ENCODE measurements around the gene ALK. TPM values are rescaled to one million over a fixed set of nuclear protein-coding genes. Genes with fewer than 3 reads are reported as not detected.
A peak's percentile ranks its signal among the peaks of the same experiment; 100 is the strongest.

Gene ALK
- total and polyA plus RNA-seq, 7 experiments from 2014 or later: 0.13 TPM; not detected in 6

GRCh38 chr2:29923110-29923721, 1.8 kb upstream of the ALK start:
- Mint-ChIP-seq H3K27ac (no peak overlapping the region), H3K4me1 (peaks cover 0 to 28% (median 19%) of the 10 kb centered on the region in 7 donors), H3K4me3 (peak overlapping the region in 1 of 10 donors; percentile 42), H3K27me3 (peaks cover 46 to 59% (median 49%) of the 10 kb centered on the region in 5 donors), H3K36me3 (peaks cover 0 to 9% (median 0%) of the 10 kb centered on the region in 5 donors), H3K9me3 (peaks cover 0 to 16% (median 5%) of the 10 kb centered on the region in 11 donors)
- peaks cover 0 to 11% of the 10 kb centered on the region in 2 donors for H3K4me1 ChIP-seq (ENCODE audit: control insufficient read depth in 2 of 2, insufficient read depth in 2 of 2, low read length in 2 of 2)
- no peak overlapping the region for H3K4me3 ChIP-seq (ENCODE audit: low read length)
- ChIA-PET POLR2A (no interaction called here), CTCF (interaction anchor here (0.6 to 1.0 kb wide), 3 partner anchors 9 to 18 kb away, joined by 3 read pairs; no protein-coding TSS in a partner anchor)
- no peak overlapping the region for H3K27ac ChIP-seq (ENCODE audit: low read depth, low read length)
- no peaks in the 10 kb centered on the region for H3K9me3 ChIP-seq (ENCODE audit: control insufficient read depth in 2 of 3, low read length in 3 of 3)
- ATAC-seq: no peak
- intact Hi-C loops (cut with micrococcal nuclease): loop anchor here (1.0 to 5.0 kb wide), 4 partner anchors 103 to 966 kb away; no protein-coding TSS in a partner anchor
- no peaks in the 10 kb centered on the region for H3K36me3 ChIP-seq (ENCODE audit: control insufficient read depth in 2 of 3, insufficient read depth in 3 of 3, low read length in 3 of 3)
- peaks cover 10 to 29% of the 10 kb centered on the region in 2 donors for H3K27me3 ChIP-seq (ENCODE audit: control insufficient read depth in 2 of 2, insufficient read depth in 2 of 2, low read length in 2 of 2)
- DNase-seq: peak in 4 of 9 donors; percentile 12 to 27 (median 20)

GRCh38 chr2:29922605-29923004, 1.2 kb upstream of the ALK start:
- ChIA-PET POLR2A (no interaction called here), CTCF (interaction anchor here (1.0 kb wide), 1 partner anchor 14 kb away, joined by 3 read pairs; no protein-coding TSS in a partner anchor)
- Histone ChIP-seq H3K36me3 (ENCODE audit: control insufficient read depth in 2 of 3, insufficient read depth in 3 of 3, low read length in 3 of 3) (no peaks in the 10 kb centered on the region), H3K27ac (ENCODE audit: low read depth, low read length) (no peak overlapping the region), H3K4me3 (ENCODE audit: low read length) (no peak overlapping the region), H3K27me3 (ENCODE audit: control insufficient read depth in 2 of 2, insufficient read depth in 2 of 2, low read length in 2 of 2) (peaks cover 10 to 34% of the 10 kb centered on the region in 2 donors), H3K4me1 (ENCODE audit: control insufficient read depth in 2 of 2, insufficient read depth in 2 of 2, low read length in 2 of 2) (peaks cover 0 to 11% of the 10 kb centered on the region in 2 donors), H3K9me3 (ENCODE audit: control insufficient read depth in 2 of 3, low read length in 3 of 3) (no peaks in the 10 kb centered on the region)
- H3K36me3 Mint-ChIP-seq: peaks cover 0 to 9% (median 0%) of the 10 kb centered on the region in 5 donors
- intact Hi-C loops (cut with micrococcal nuclease): loop anchor here (1.0 to 5.0 kb wide), 4 partner anchors 104 to 965 kb away; no protein-coding TSS in a partner anchor
- no peak overlapping the region for H3K27ac Mint-ChIP-seq
- DNase-seq (no peak), ATAC-seq (no peak)
- peak overlapping the region in 9 of 10 donors; percentile 22 to 73 (median 57) for H3K4me3 Mint-ChIP-seq
- H3K27me3 Mint-ChIP-seq: peaks cover 48 to 66% (median 55%) of the 10 kb centered on the region in 5 donors
- peaks cover 0 to 16% (median 5%) of the 10 kb centered on the region in 11 donors for H3K9me3 Mint-ChIP-seq
- peaks cover 0 to 28% (median 19%) of the 10 kb centered on the region in 7 donors for H3K4me1 Mint-ChIP-seq

- Mint-ChIP-seq H3K9me3 (peaks cover 0 to 20% (median 5%) of the 10 kb centered on the region in 11 donors), H3K4me3 (peak overlapping the region in 9 of 10 donors; percentile 29 to 70 (median 58)), H3K27me3 (peaks cover 51 to 81% (median 72%) of the 10 kb centered on the region in 5 donors), H3K36me3 (peaks cover 0 to 11% (median 4%) of the 10 kb centered on the region in 5 donors), H3K27ac (no peak overlapping the region), H3K4me1 (peaks cover 0 to 28% (median 19%) of the 10 kb centered on the region in 7 donors)
- intact Hi-C loops (cut with micrococcal nuclease): loop anchor here in 1 of 2 donors (5.0 kb wide), 2 partner anchors 786 to 964 kb away; no protein-coding TSS in a partner anchor
- ATAC-seq (no peak), DNase-seq (no peak)
- peaks cover 0 to 11% of the 10 kb centered on the region in 2 donors for H3K4me1 ChIP-seq (ENCODE audit: control insufficient read depth in 2 of 2, insufficient read depth in 2 of 2, low read length in 2 of 2)
- CTCF ChIA-PET: interaction anchor here (0.7 kb wide), 1 partner anchor 13 kb away, joined by 3 read pairs; no protein-coding TSS in a partner anchor
- peaks cover 10 to 37% of the 10 kb centered on the region in 2 donors for H3K27me3 ChIP-seq (ENCODE audit: control insufficient read depth in 2 of 2, insufficient read depth in 2 of 2, low read length in 2 of 2)
- H3K27ac ChIP-seq (ENCODE audit: low read depth, low read length): no peak overlapping the region
- H3K9me3 ChIP-seq (ENCODE audit: control insufficient read depth in 2 of 3, low read length in 3 of 3): no peaks in the 10 kb centered on the region
- H3K4me3 ChIP-seq (ENCODE audit: low read length): no peak overlapping the region
- no peaks in the 10 kb centered on the region for H3K36me3 ChIP-seq (ENCODE audit: control insufficient read depth in 2 of 3, insufficient read depth in 3 of 3, low read length in 3 of 3)
- POLR2A ChIA-PET: no interaction called here
Observed at GRCh38 chr2:29920631-29921559, 491 bp downstream of the ALK start.

GRCh38 chr2:29920130-29920577, 1.2 kb downstream of the ALK start:
- H3K27ac Mint-ChIP-seq: no peak overlapping the region
- no peaks in the 10 kb centered on the region for H3K36me3 ChIP-seq (ENCODE audit: control insufficient read depth in 2 of 3, insufficient read depth in 3 of 3, low read length in 3 of 3)
- H3K4me3 ChIP-seq (ENCODE audit: low read length): no peak overlapping the region
- H3K4me3 Mint-ChIP-seq: peak overlapping the region in 2 of 10 donors; percentile 67 to 72
- POLR2A ChIA-PET: no interaction called here
- peaks cover 10 to 39% of the 10 kb centered on the region in 2 donors for H3K27me3 ChIP-seq (ENCODE audit: control insufficient read depth in 2 of 2, insufficient read depth in 2 of 2, low read length in 2 of 2)
- H3K9me3 Mint-ChIP-seq: peaks cover 0 to 20% (median 5%) of the 10 kb centered on the region in 11 donors
- no peak overlapping the region for H3K27ac ChIP-seq (ENCODE audit: low read depth, low read length)
- intact Hi-C loops (cut with micrococcal nuclease): loop anchor here in 1 of 2 donors (5.0 kb wide), 2 partner anchors 787 to 963 kb away; no protein-coding TSS in a partner anchor
- peaks cover 0 to 11% of the 10 kb centered on the region in 2 donors for H3K4me1 ChIP-seq (ENCODE audit: control insufficient read depth in 2 of 2, insufficient read depth in 2 of 2, low read length in 2 of 2)
- ATAC-seq (peak; percentile 47), DNase-seq (peak in 8 of 9 donors; percentile 20 to 67 (median 32))
- no peaks in the 10 kb centered on the region for H3K9me3 ChIP-seq (ENCODE audit: control insufficient read depth in 2 of 3, low read length in 3 of 3)
- peaks cover 51 to 83% (median 76%) of the 10 kb centered on the region in 5 donors for H3K27me3 Mint-ChIP-seq
- peaks cover 0 to 28% (median 19%) of the 10 kb centered on the region in 7 donors for H3K4me1 Mint-ChIP-seq
- CTCF ChIA-PET: no interaction called here
- peaks cover 0 to 12% (median 4%) of the 10 kb centered on the region in 5 donors for H3K36me3 Mint-ChIP-seq

- H3K9me3 Mint-ChIP-seq: peaks cover 0 to 20% (median 5%) of the 10 kb centered on the region in 11 donors
- ATAC-seq: no peak
- H3K27ac Mint-ChIP-seq: no peak overlapping the region
- Histone ChIP-seq H3K36me3 (ENCODE audit: control insufficient read depth in 2 of 3, insufficient read depth in 3 of 3, low read length in 3 of 3) (no peaks in the 10 kb centered on the region), H3K4me3 (ENCODE audit: low read length) (no peak overlapping the region), H3K27ac (ENCODE audit: low read depth, low read length) (no peak overlapping the region), H3K9me3 (ENCODE audit: control insufficient read depth in 2 of 3, low read length in 3 of 3) (no peaks in the 10 kb centered on the region), H3K27me3 (ENCODE audit: control insufficient read depth in 2 of 2, insufficient read depth in 2 of 2, low read length in 2 of 2) (peaks cover 10 to 39% of the 10 kb centered on the region in 2 donors), H3K4me1 (ENCODE audit: control insufficient read depth in 2 of 2, insufficient read depth in 2 of 2, low read length in 2 of 2) (peaks cover 0 to 11% of the 10 kb centered on the region in 2 donors)
- ChIA-PET POLR2A (no interaction called here), CTCF (interaction anchor here (0.7 kb wide), 1 partner anchor 611 kb away, joined by 3 read pairs; no protein-coding TSS in a partner anchor)
- peaks cover 48 to 83% (median 75%) of the 10 kb centered on the region in 5 donors for H3K27me3 Mint-ChIP-seq
- no peak for DNase-seq
- H3K4me3 Mint-ChIP-seq: peak overlapping the region in 7 of 10 donors; percentile 24 to 81 (median 45)
- intact Hi-C loops (cut with micrococcal nuclease): no loop called here
- peaks cover 0 to 12% (median 4%) of the 10 kb centered on the region in 5 donors for H3K36me3 Mint-ChIP-seq
- H3K4me1 Mint-ChIP-seq: peaks cover 0 to 28% (median 19%) of the 10 kb centered on the region in 7 donors
Observed at GRCh38 chr2:29918941-29919340, 2.4 kb downstream of the ALK start.

- H3K4me3 ChIP-seq (ENCODE audit: low read length): no peak overlapping the region
- H3K27me3 Mint-ChIP-seq: peaks cover 45 to 88% (median 75%) of the 10 kb centered on the region in 5 donors
- no peaks in the 10 kb centered on the region for H3K36me3 ChIP-seq (ENCODE audit: control insufficient read depth in 2 of 3, insufficient read depth in 3 of 3, low read length in 3 of 3)
- POLR2A ChIA-PET: no interaction called here
- no peak overlapping the region for H3K27ac Mint-ChIP-seq
- peaks cover 0 to 12% (median 4%) of the 10 kb centered on the region in 5 donors for H3K36me3 Mint-ChIP-seq
- H3K27ac ChIP-seq (ENCODE audit: low read depth, low read length): no peak overlapping the region
- peaks cover 0 to 20% (median 5%) of the 10 kb centered on the region in 11 donors for H3K9me3 Mint-ChIP-seq
- H3K9me3 ChIP-seq (ENCODE audit: control insufficient read depth in 2 of 3, low read length in 3 of 3): no peaks in the 10 kb centered on the region
- ATAC-seq (no peak), DNase-seq (no peak)
- CTCF ChIA-PET: no interaction called here
- H3K27me3 ChIP-seq (ENCODE audit: control insufficient read depth in 2 of 2, insufficient read depth in 2 of 2, low read length in 2 of 2): peaks cover 7 to 31% of the 10 kb centered on the region in 2 donors
- H3K4me3 Mint-ChIP-seq: no peak overlapping the region
- H3K4me1 Mint-ChIP-seq: peaks cover 0 to 28% (median 16%) of the 10 kb centered on the region in 7 donors
- intact Hi-C loops (cut with micrococcal nuclease): no loop called here
- H3K4me1 ChIP-seq (ENCODE audit: control insufficient read depth in 2 of 2, insufficient read depth in 2 of 2, low read length in 2 of 2): peaks cover 0 to 11% of the 10 kb centered on the region in 2 donors
Observed at GRCh38 chr2:29917781-29918180, 3.6 kb downstream of the ALK start.

Measured in naive thymus-derived CD4-positive, alpha-beta T cell (primary cell).